Tibial nerve (tissue), 4 donors: ENCODE measurements around the gene PSME4.

Source experiments
- CTCF ChIP-seq, 5 experiments: fragments of 200-600 bp in 3 of 5; fragments of 450-650 bp in 2 of 5; sonication (generic) in 3 of 5; IDR thresholded peaks; one replicate each; pipeline ENCODE4 v1.5.1; 2016 to 2019; ENCODE audit warnings: antibody characterized with exemption in 5 of 5, mild to moderate bottlenecking in 3 of 5, moderate library complexity in 2 of 5
- EP300 ChIP-seq, 2 donors: sonication (generic); formaldehyde crosslinking; IDR thresholded peaks; one replicate each; pipeline ENCODE4 v1.6.1; 2017; ENCODE audit warnings: antibody characterized with exemption in 2 of 2, mild to moderate bottlenecking in 1 of 2
- POLR2A ChIP-seq, 2 donors: fragments of 450-650 bp; IDR thresholded peaks; one replicate each; pipeline ENCODE4 v1.6.1; 2017; ENCODE audit warnings: antibody characterized with exemption in 2 of 2, mild to moderate bottlenecking in 2 of 2, moderate library complexity in 2 of 2

GRCh38 chr2:53828331-53828730, 142.5 kb downstream of the PSME4 start:
- TF ChIP-seq CTCF (IDR thresholded peaks at IDR 0.05) (no peak), POLR2A (IDR thresholded peaks at IDR 0.05) (no peak), EP300 (IDR thresholded peaks at IDR 0.05) (no peak)
